ENCODE results near the gene ZNF512B. TPM values are rescaled to one million over a fixed set of nuclear protein-coding genes. Genes with fewer than 3 reads are reported as not detected.

Gene ZNF512B
- total and polyA plus RNA-seq, 2 experiments from 2014 or later = 6.1 to 28.8 TPM

- 0 out of 2 replicates have a peak, but pooled peaks cover 11% of the 10 kb centered on the region for H3F3A ChIP-seq (replicated peaks; ENCODE audit: low read depth)
- H3K9me2 ChIP-seq (ENCODE audit: insufficient read depth) = no peaks in the 10 kb centered on the region
- peaks cover 30% of the 10 kb centered on the region for H3K79me2 ChIP-seq (replicated peaks; ENCODE audit: insufficient read depth)
- Mint-ChIP-seq H3K4me1 (peaks cover 34% of the 10 kb centered on the region), H3K4me3 (peak overlapping the region; percentile 83), H3K9me3 (no peaks in the 10 kb centered on the region), H3K27ac (peak overlapping the region; percentile 95), H3K27me3 (ENCODE audit: insufficient read depth, low read depth, poor library complexity) (peaks cover 14% of the 10 kb centered on the region), H3K36me3 (ENCODE audit: low read depth) (peaks cover 26% of the 10 kb centered on the region)
- peak overlapping the region; percentile 25; the same call in 1 of the 2 replicates for H2AFZ ChIP-seq
- H3K36me3 ChIP-seq (ENCODE audit: insufficient read depth) = no peaks in the 10 kb centered on the region
- peak overlapping the region; percentile 91 for H3K4me3 ChIP-seq
- no peaks in the 10 kb centered on the region for H3K27me3 ChIP-seq (ENCODE audit: insufficient read depth)
- ATAC-seq = peak; percentile 33
- H4K20me1 ChIP-seq (replicated peaks; ENCODE audit: insufficient read depth) = peaks cover 17% of the 10 kb centered on the region
- DNase-seq (ENCODE audit: low spot score) = peak; percentile 92
- peak overlapping the region; percentile 90 for H3K27ac ChIP-seq (ENCODE audit: low read depth)
- no peak for TF ChIP-seq POLR2AphosphoS5 (IDR thresholded peaks at IDR 0.05; ENCODE audit: low read depth)
- TF ChIP-seq CTCF (conservative IDR thresholded peaks at IDR 0.05; ENCODE audit: low read depth in 2 of 2) = no peak
- no peak for TF ChIP-seq JUNB (IDR thresholded peaks at IDR 0.05; ENCODE audit: unreplicated experiment)
- no peak for TF ChIP-seq ETS1 (IDR thresholded peaks at IDR 0.05)
- TF ChIP-seq STAT1 (IDR thresholded peaks at IDR 0.05; ENCODE audit: unreplicated experiment) = no peak
- TF ChIP-seq EZH2phosphoT487 (IDR thresholded peaks at IDR 0.05; ENCODE audit: unreplicated experiment) = no peak
- no peak for TF ChIP-seq ZNF114 (CRISPR knock-in tag; IDR thresholded peaks at IDR 0.05)
- TF ChIP-seq REST (IDR thresholded peaks at IDR 0.05; ENCODE audit: unreplicated experiment) = no peak
- no peak for TF ChIP-seq ZNF331 (CRISPR knock-in tag; IDR thresholded peaks at IDR 0.05; ENCODE audit: low read depth)
- TF ChIP-seq NANOG (IDR thresholded peaks at IDR 0.05; ENCODE audit: borderline replicate concordance) = no peak
- TF ChIP-seq EZH2 (IDR thresholded peaks at IDR 0.05; ENCODE audit: low read depth, unreplicated experiment) = no peak
- TF ChIP-seq CREB1 (CRISPR knock-in tag; IDR thresholded peaks at IDR 0.05; ENCODE audit: low read depth) = no peak
- no peak for TF ChIP-seq ZNF462 (CRISPR knock-in tag; IDR thresholded peaks at IDR 0.05)
- H3K4me1 ChIP-seq (ENCODE audit: insufficient read depth) = peaks cover 18% of the 10 kb centered on the region
- H3K4me2 ChIP-seq = peak overlapping the region; percentile 99
These were observed 11.9 kb downstream of the ZNF512B start for GRCh38 chr20:63957690-63958441.
